ENCODE results near the gene RAB40B.

- no peak for TF ChIP-seq CTCF (tag by site-specific recombination; IDR thresholded peaks at IDR 0.05)
- no peak for TF ChIP-seq ZNF211 (tag by site-specific recombination; IDR thresholded peaks at IDR 0.05; ENCODE audit: low read depth)
- TF ChIP-seq GLIS2 (tag by site-specific recombination; IDR thresholded peaks at IDR 0.05) = no peak
- TF ChIP-seq ZNF292 (tag by site-specific recombination; IDR thresholded peaks at IDR 0.05; ENCODE audit: borderline replicate concordance, low read depth) = no peak
- TF ChIP-seq ZNF792 (tag by site-specific recombination; IDR thresholded peaks at IDR 0.05) = no peak
- TF ChIP-seq ZNF580 (tag by site-specific recombination; IDR thresholded peaks at IDR 0.05) = no peak
- no peak for TF ChIP-seq ZBTB17 (tag by site-specific recombination; IDR thresholded peaks at IDR 0.05)
- no peak for TF ChIP-seq ZNF664 (tag by site-specific recombination; IDR thresholded peaks at IDR 0.05)
- no peak for TF ChIP-seq KLF10 (tag by site-specific recombination; IDR thresholded peaks at IDR 0.05)
- TF ChIP-seq PRDM4 (tag by site-specific recombination; IDR thresholded peaks at IDR 0.05) = no peak
- no peak for TF ChIP-seq ZNF214 (tag by site-specific recombination; IDR thresholded peaks at IDR 0.05; ENCODE audit: borderline replicate concordance)
Observed at GRCh38 chr17:82722341-82723013, 24.0 kb upstream of the RAB40B start.
